Common myeloid progenitor, CD34-positive (primary cell): ENCODE results near the gene ARMC9.
"Not testable (repeated sequence)": the region's sequence is repeated elsewhere in the genome, so short reads cannot be mapped to it uniquely, and the experiment has no call there.

Experiments used
- CTCF ChIA-PET: fragments of 350-600 bp; sonication (Branson Sonifier 250); formaldehyde crosslinking; loops from one replicate; lab custom pipeline; 2021; ENCODE audit warnings: antibody characterized with exemption; lab: Charles Lee
- POLR2A ChIA-PET: fragments of 350-600 bp; sonication (Branson Sonifier 250); formaldehyde crosslinking; loops from one replicate; lab custom pipeline; 2021; ENCODE audit warnings: antibody characterized with exemption; lab: Charles Lee
- DNase-seq, 3 donors: peaks; one replicate each; pipeline versions ENCODE4 v3.0.0 to v3.0.0-alpha.2; 2013
- H3K27ac ChIP-seq, 2 experiments: 1 replicate in 1 of 2; 2 replicates in 1 of 2; pipeline ENCODE4 v1.7.0; 2013; ENCODE audit warnings: inconsistent platforms in 2 of 2, low read length in 2 of 2, mild to moderate bottlenecking in 2 of 2, low read depth in 1 of 2, moderate library complexity in 1 of 2; ENCODE audit not compliant: severe bottlenecking in 2 of 2, insufficient read depth in 1 of 2, poor library complexity in 1 of 2
- H3K27me3 ChIP-seq, 5 experiments: replicated peaks in 2 of 5; 1 replicate in 3 of 5; 2 replicates in 2 of 5; pipeline versions ENCODE4 v1.6.1 to v1.7.0; 2013; ENCODE audit warnings: low read length in 4 of 5, mild to moderate bottlenecking in 2 of 5, moderate library complexity in 2 of 5, inconsistent platforms in 1 of 5; ENCODE audit not compliant: insufficient read depth in 5 of 5, control insufficient read depth in 4 of 5
- H3K36me3 ChIP-seq, 4 experiments: 1 replicate in 2 of 4; 2 replicates in 2 of 4; pipeline versions ENCODE4 v1.6.1 to v1.7.0; 2013; ENCODE audit warnings: low read length in 3 of 4, control low read depth in 1 of 4, mild to moderate bottlenecking in 1 of 4; ENCODE audit not compliant: control insufficient read depth in 4 of 4, insufficient read depth in 4 of 4
- H3K4me1 ChIP-seq, 4 experiments: 1 replicate in 3 of 4; 2 replicates in 1 of 4; pipeline versions ENCODE4 v1.6.1 to v1.7.1; 2013; ENCODE audit warnings: low read length in 3 of 4, mild to moderate bottlenecking in 3 of 4, control low read depth in 1 of 4, inconsistent platforms in 1 of 4, moderate library complexity in 1 of 4; ENCODE audit not compliant: control insufficient read depth in 4 of 4, insufficient read depth in 4 of 4; ENCODE audit errors: control extremely low read depth in 1 of 4
- H3K4me3 ChIP-seq, 7 experiments: 1 replicate in 4 of 7; 2 replicates in 3 of 7; pipeline versions ENCODE4 v1.5.1 to v1.7.0; 2013; ENCODE audit warnings: mild to moderate bottlenecking in 7 of 7, low read length in 6 of 7, moderate library complexity in 6 of 7, inconsistent platforms in 2 of 7, low read depth in 2 of 7, control low read depth in 1 of 7; ENCODE audit not compliant: insufficient read depth in 4 of 7, control insufficient read depth in 1 of 7; ENCODE audit errors: extremely low read depth in 1 of 7
- H3K9me3 ChIP-seq, 5 experiments: 1 replicate in 4 of 5; 2 replicates in 1 of 5; pipeline versions ENCODE4 v1.6.1 to v1.7.1; 2013; ENCODE audit warnings: low read length in 4 of 5, mild to moderate bottlenecking in 2 of 5, inconsistent platforms in 1 of 5, low read depth in 1 of 5, moderate library complexity in 1 of 5; ENCODE audit not compliant: control insufficient read depth in 4 of 5, insufficient read depth in 2 of 5; ENCODE audit errors: control extremely low read depth in 1 of 5
- WGBS: methylation state at CpG from one replicate; pipeline ENCODE4 v1.1.5; 2013; ENCODE audit not compliant: insufficient coverage; 5-methylcytosine and 5-hydroxymethylcytosine counted together

ARMC9 gene

GRCh38 chr2:231399853-231400680 lies 201.6 kb downstream of the ARMC9 start:
- WGBS = 94% methylated on average over 10 of the region's 12 CpGs
- Histone ChIP-seq H3K27me3 (peaks cover 0 to 14% (median 2%) of the 10 kb centered on the region in 5 experiments), H3K4me1 (peaks cover 0 to 16% (median 9%) of the 10 kb centered on the region in 4 experiments), H3K27ac (no peak overlapping the region), H3K9me3 (no peaks in the 10 kb centered on the region), H3K4me3 (no peak overlapping the region), H3K36me3 (no peaks in the 10 kb centered on the region)
- peak in 1 of 3 donors; percentile 38 for DNase-seq
- CTCF ChIA-PET = interaction anchor here (0.7 to 17.1 kb wide), 15 partner anchors 10 to 293 kb away, joined by 3 to 234 read pairs (median 4); partner anchors contain the start of gene HTR2B
- POLR2A ChIA-PET = no interaction called here

GRCh38 chr2:231400681-231401080 lies 202.2 kb downstream of the ARMC9 start:
- H3K36me3 ChIP-seq, H3K27ac ChIP-seq, POLR2A ChIA-PET, H3K4me3 ChIP-seq, H3K9me3 ChIP-seq: not testable (repeated sequence)
- no CpG with 5 or more reads among the region's 8 CpGs for WGBS
- peaks cover 0 to 11% (median 1%) of the 10 kb centered on the region in 5 experiments for H3K27me3 ChIP-seq
- CTCF ChIA-PET = interaction anchor here (0.7 to 17.1 kb wide), 15 partner anchors 9 to 294 kb away, joined by 3 to 234 read pairs (median 4); partner anchors contain the start of gene HTR2B
- H3K4me1 ChIP-seq = peaks cover 0 to 18% (median 7%) of the 10 kb centered on the region in 4 experiments
- DNase-seq = peak in 1 of 3 donors; percentile 68

- CTCF ChIA-PET = interaction anchor here (0.7 to 17.1 kb wide), 10 partner anchors 18 to 175 kb away, joined by 3 to 234 read pairs (median 5); no protein-coding TSS in a partner anchor
- POLR2A ChIA-PET, H3K9me3 ChIP-seq, H3K27me3 ChIP-seq, H3K36me3 ChIP-seq, H3K27ac ChIP-seq, H3K4me3 ChIP-seq, DNase-seq: not testable (repeated sequence)
- 94% methylated on average over 23 of the region's 23 CpGs for WGBS
- H3K4me1 ChIP-seq = peaks cover 0 to 18% (median 9%) of the 10 kb centered on the region in 4 experiments
Measured at GRCh38 chr2:231401101-231401500, 202.7 kb downstream of the ARMC9 start.

- DNase-seq, H3K4me3 ChIP-seq, POLR2A ChIA-PET, H3K36me3 ChIP-seq, H3K9me3 ChIP-seq, H3K27me3 ChIP-seq, H3K27ac ChIP-seq: not testable (repeated sequence)
- 96% methylated on average over 12 of the region's 14 CpGs for WGBS
- peaks cover 0 to 26% (median 16%) of the 10 kb centered on the region in 4 experiments for H3K4me1 ChIP-seq
- CTCF ChIA-PET = interaction anchor here (0.9 to 17.1 kb wide), 7 partner anchors 9 to 177 kb away, joined by 3 to 234 read pairs (median 6); no protein-coding TSS in a partner anchor
Measured at GRCh38 chr2:231403421-231404182, 205.2 kb downstream of the ARMC9 start.

- DNase-seq, H3K36me3 ChIP-seq, H3K9me3 ChIP-seq, H3K27me3 ChIP-seq, POLR2A ChIA-PET, H3K27ac ChIP-seq, H3K4me3 ChIP-seq: not testable (repeated sequence)
- H3K4me1 ChIP-seq = peaks cover 0 to 26% (median 16%) of the 10 kb centered on the region in 4 experiments
- CTCF ChIA-PET = interaction anchor here (1.2 to 17.1 kb wide), 4 partner anchors 8 to 178 kb away, joined by 3 to 234 read pairs (median 5); no protein-coding TSS in a partner anchor
- 98% methylated on average over 14 of the region's 16 CpGs for WGBS
Measured at GRCh38 chr2:231404183-231404578, 205.8 kb downstream of the ARMC9 start.

GRCh38 chr2:231405601-231406367 lies 207.4 kb downstream of the ARMC9 start:
- DNase-seq = peak; percentile 47 to 80 (median 79)
- POLR2A ChIA-PET = interaction anchor here (0.5 kb wide), 1 partner anchor 58 kb away, joined by 3 read pairs; no protein-coding TSS in a partner anchor

More at GRCh38 chr2:231405601-231406367, 207.4 kb downstream of the ARMC9 start:
- H3K27ac ChIP-seq, H3K27me3 ChIP-seq, H3K9me3 ChIP-seq, H3K36me3 ChIP-seq: not testable (repeated sequence)
- Histone ChIP-seq H3K4me1 (peaks cover 0 to 20% (median 12%) of the 10 kb centered on the region in 4 experiments), H3K4me3 (peak overlapping the region in 2 of 7 experiments; percentile 32 to 42)
- 7% methylated on average over 13 of the region's 16 CpGs for whole genome bisulfite sequencing
- CTCF ChIA-PET = interaction anchor here (0.8 to 17.1 kb wide), 20 partner anchors 9 to 302 kb away, joined by 3 to 234 read pairs (median 4); no protein-coding TSS in a partner anchor
